Measurements from ENCODE around the gene MIR17HG. TPM values are rescaled to one million over a fixed set of nuclear protein-coding genes. Genes with fewer than 3 reads are reported as not detected.
A peak's percentile ranks its signal among the peaks of the same experiment; 100 is the strongest.
"Not testable (repeated sequence)": the region's sequence is repeated elsewhere in the genome, so short reads cannot be mapped to it uniquely, and the experiment has no call there.

Gene MIR17HG
- total and polyA plus RNA-seq, 2 donors: 0.53 to 9.0 TPM

DNA sequence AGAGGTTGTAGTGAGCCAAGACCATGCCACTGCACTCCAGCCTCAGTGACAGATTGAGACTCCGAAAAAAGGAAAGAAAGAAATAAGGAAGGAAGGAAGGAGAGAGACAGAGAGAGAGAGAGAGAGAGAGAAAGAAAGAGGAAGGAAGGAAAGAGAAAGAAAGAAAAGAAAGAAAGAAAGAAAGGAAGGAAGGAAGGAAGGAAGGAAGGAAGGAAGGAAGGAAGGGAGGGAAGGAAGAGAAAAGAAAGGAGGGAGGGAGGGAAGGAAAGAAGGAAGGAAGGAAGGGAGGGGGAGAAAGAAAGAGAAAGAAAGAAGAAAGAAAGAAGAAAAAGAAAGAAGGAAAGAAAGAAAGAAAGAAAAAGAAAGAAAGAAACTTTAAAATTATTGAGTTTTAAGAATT is 26.5 kb upstream of the MIR17HG start:
- WGBS: 98% methylated on average over 1 of the region's 1 CpG
- H3K4me1 ChIP-seq (ENCODE audit: insufficient read depth); DNase-seq (ENCODE audit: extremely low spot score); H3K4me3 ChIP-seq (ENCODE audit: low read depth, low read length); H3K36me3 ChIP-seq (ENCODE audit: insufficient read depth); H3K27ac ChIP-seq (ENCODE audit: low read depth): not testable (repeated sequence)

GRCh38 chr13:91323349-91323748 is 24.1 kb upstream of the MIR17HG start:
- Histone ChIP-seq H3K4me1 (ENCODE audit: insufficient read depth) (no peaks in the 10 kb centered on the region), H3K27ac (ENCODE audit: low read depth) (no peak overlapping the region), H3K36me3 (ENCODE audit: insufficient read depth) (no peaks in the 10 kb centered on the region), H3K4me3 (ENCODE audit: low read depth, low read length) (no peak overlapping the region)
- DNase-seq (ENCODE audit: extremely low spot score): no peak
- WGBS: 82% methylated on average over 3 of the region's 3 CpGs

GRCh38 chr13:91326146-91326545 is 21.3 kb upstream of the MIR17HG start:
- no peak for DNase-seq (ENCODE audit: extremely low spot score)
- 58% methylated on average over 7 of the region's 7 CpGs for WGBS
- H3K4me3 ChIP-seq (ENCODE audit: low read depth, low read length): no peak overlapping the region
- H3K36me3 ChIP-seq (ENCODE audit: insufficient read depth): no peaks in the 10 kb centered on the region
- H3K27ac ChIP-seq (ENCODE audit: low read depth): no peak overlapping the region
- no peaks in the 10 kb centered on the region for H3K4me1 ChIP-seq (ENCODE audit: insufficient read depth)

GRCh38 chr13:91328726-91329125 is 18.8 kb upstream of the MIR17HG start:
- H3K4me3 ChIP-seq (ENCODE audit: low read depth, low read length): no peak overlapping the region
- H3K27ac ChIP-seq (ENCODE audit: low read depth): no peak overlapping the region
- no peaks in the 10 kb centered on the region for H3K36me3 ChIP-seq (ENCODE audit: insufficient read depth)
- DNase-seq (ENCODE audit: extremely low spot score): no peak
- WGBS: 82% methylated on average over 1 of the region's 1 CpG
- no peaks in the 10 kb centered on the region for H3K4me1 ChIP-seq (ENCODE audit: insufficient read depth)

GRCh38 chr13:91329733-91330132 is 17.8 kb upstream of the MIR17HG start:
- no peak for DNase-seq (ENCODE audit: extremely low spot score)
- no peak overlapping the region for H3K4me3 ChIP-seq (ENCODE audit: low read depth, low read length)
- no peak overlapping the region for H3K27ac ChIP-seq (ENCODE audit: low read depth)
- H3K4me1 ChIP-seq (ENCODE audit: insufficient read depth): no peaks in the 10 kb centered on the region
- no peaks in the 10 kb centered on the region for H3K36me3 ChIP-seq (ENCODE audit: insufficient read depth)
- WGBS: 96% methylated on average over 1 of the region's 1 CpG

- WGBS: 80% methylated on average over 4 of the region's 4 CpGs
- no peaks in the 10 kb centered on the region for H3K4me1 ChIP-seq (ENCODE audit: insufficient read depth)
- H3K36me3 ChIP-seq (ENCODE audit: insufficient read depth): no peaks in the 10 kb centered on the region
- H3K4me3 ChIP-seq (ENCODE audit: low read depth, low read length): no peak overlapping the region
- DNase-seq (ENCODE audit: extremely low spot score): no peak
- no peak overlapping the region for H3K27ac ChIP-seq (ENCODE audit: low read depth)
Observed at GRCh38 chr13:91331047-91331915, 16.2 kb upstream of the MIR17HG start.

GRCh38 chr13:91346062-91346461 is 1.4 kb upstream of the MIR17HG start:
- DNase-seq (ENCODE audit: extremely low spot score): no peak
- H3K4me3 ChIP-seq (ENCODE audit: low read depth, low read length): no peak overlapping the region
- no peaks in the 10 kb centered on the region for H3K4me1 ChIP-seq (ENCODE audit: insufficient read depth)
- H3K36me3 ChIP-seq (ENCODE audit: insufficient read depth): no peaks in the 10 kb centered on the region
- H3K27ac ChIP-seq (ENCODE audit: low read depth): no peak overlapping the region
- 64% methylated on average over 4 of the region's 4 CpGs for WGBS

- Histone ChIP-seq H3K4me3 (ENCODE audit: low read depth, low read length) (peak overlapping the region; percentile 100), H3K36me3 (ENCODE audit: insufficient read depth) (peaks cover under 1% of the 10 kb centered on the region), H3K27ac (ENCODE audit: low read depth) (no peak overlapping the region), H3K4me1 (ENCODE audit: insufficient read depth) (no peaks in the 10 kb centered on the region)
- no peak for DNase-seq (ENCODE audit: extremely low spot score)
- WGBS: 3% methylated on average over 11 of the region's 11 CpGs
Observed at GRCh38 chr13:91346850-91347201, 661 bp upstream of the MIR17HG start.

- Histone ChIP-seq H3K4me1 (ENCODE audit: insufficient read depth) (no peaks in the 10 kb centered on the region), H3K4me3 (ENCODE audit: low read depth, low read length) (peak overlapping the region; percentile 100), H3K36me3 (ENCODE audit: insufficient read depth) (peaks cover 2% of the 10 kb centered on the region), H3K27ac (ENCODE audit: low read depth) (peak overlapping the region; percentile 94)
- under 1% methylated on average over 141 of the region's 141 CpGs for WGBS
- no peak for DNase-seq (ENCODE audit: extremely low spot score)
Observed at GRCh38 chr13:91347996-91348905, 764 bp downstream of the MIR17HG start.

- Histone ChIP-seq H3K27ac (ENCODE audit: low read depth) (peak overlapping the region; percentile 94), H3K36me3 (ENCODE audit: insufficient read depth) (peaks cover 2% of the 10 kb centered on the region), H3K4me3 (ENCODE audit: low read depth, low read length) (peak overlapping the region; percentile 100), H3K4me1 (ENCODE audit: insufficient read depth) (no peaks in the 10 kb centered on the region)
- WGBS: under 1% methylated on average over 46 of the region's 46 CpGs
- DNase-seq (ENCODE audit: extremely low spot score): no peak
Observed at GRCh38 chr13:91348906-91349435, 1.5 kb downstream of the MIR17HG start.

GRCh38 chr13:91349992-91350911 is 2.8 kb downstream of the MIR17HG start:
- H3K27ac ChIP-seq (ENCODE audit: low read depth): no peak overlapping the region
- no peaks in the 10 kb centered on the region for H3K4me1 ChIP-seq (ENCODE audit: insufficient read depth)
- no peak for DNase-seq (ENCODE audit: extremely low spot score)
- H3K36me3 ChIP-seq (ENCODE audit: insufficient read depth): peaks cover 2% of the 10 kb centered on the region
- no peak overlapping the region for H3K4me3 ChIP-seq (ENCODE audit: low read depth, low read length)
- WGBS: 69% methylated on average over 5 of the region's 5 CpGs

GRCh38 chr13:91351123-91351522 is 3.6 kb downstream of the MIR17HG start:
- Histone ChIP-seq H3K27ac (ENCODE audit: low read depth) (no peak overlapping the region), H3K4me1 (ENCODE audit: insufficient read depth) (no peaks in the 10 kb centered on the region), H3K36me3 (ENCODE audit: insufficient read depth) (peaks cover 2% of the 10 kb centered on the region), H3K4me3 (ENCODE audit: low read depth, low read length) (no peak overlapping the region)
- no peak for DNase-seq (ENCODE audit: extremely low spot score)
- WGBS: 90% methylated on average over 5 of the region's 5 CpGs

GRCh38 chr13:91351980-91352379 is 4.5 kb downstream of the MIR17HG start:
- H3K4me3 ChIP-seq (ENCODE audit: low read depth, low read length): no peak overlapping the region
- no peaks in the 10 kb centered on the region for H3K4me1 ChIP-seq (ENCODE audit: insufficient read depth)
- H3K36me3 ChIP-seq (ENCODE audit: insufficient read depth): peaks cover 2% of the 10 kb centered on the region
- no peak overlapping the region for H3K27ac ChIP-seq (ENCODE audit: low read depth)
- DNase-seq (ENCODE audit: extremely low spot score): no peak
- WGBS: 89% methylated on average over 2 of the region's 2 CpGs

Measured in urinary bladder (tissue), 4 donors.